Transverse colon (tissue), 4 donors: Measurements from ENCODE around the gene DSCAM. TPM values are rescaled to one million over a fixed set of nuclear protein-coding genes. Genes with fewer than 3 reads are reported as not detected.

Experiments used
- DNase-seq: peaks from one replicate; pipeline ENCODE4 v3.0.0-alpha.2; 2019
- H3K27ac ChIP-seq, 4 donors: fragments of 200-600 bp; sonication (generic); 2 replicates each; pipeline ENCODE4 v1.5.1; 2016 to 2018; ENCODE audit warnings: inconsistent platforms in 4 of 4
- H3K27me3 ChIP-seq: fragments of 200-600 bp; sonication (generic); 2 replicates; pipeline ENCODE4 v1.5.1; 2017; ENCODE audit warnings: inconsistent platforms
- H3K36me3 ChIP-seq, 4 donors: fragments of 200-600 bp; sonication (generic); 2 replicates each; pipeline ENCODE4 v1.5.1; 2017 to 2019; ENCODE audit warnings: inconsistent platforms in 4 of 4
- H3K4me1 ChIP-seq, 4 donors: fragments of 200-600 bp; sonication (generic); 2 replicates each; pipeline ENCODE4 v1.5.1; 2017 to 2020; ENCODE audit warnings: inconsistent platforms in 4 of 4
- H3K4me3 ChIP-seq, 4 donors: fragments of 200-600 bp; sonication (generic); 1 replicate in 1 of 4; 2 replicates in 3 of 4; pipeline versions ENCODE4 v1.5.1 to v1.6.1; 2017 to 2019; ENCODE audit warnings: inconsistent platforms in 4 of 4
- H3K9me3 ChIP-seq, 2 donors: fragments of 200-600 bp; sonication (generic); 2 replicates each; pipeline ENCODE4 v1.5.1; 2017 to 2019; ENCODE audit warnings: inconsistent platforms in 2 of 2
- CTCF ChIP-seq, 5 experiments: fragments of 200-600 bp in 3 of 5; fragments of 450-650 bp in 2 of 5; sonication (generic) in 3 of 5; IDR thresholded peaks; 1 replicate in 2 of 5; 2 replicates in 3 of 5; pipeline ENCODE4 v1.5.1; 2016 to 2017; ENCODE audit warnings: antibody characterized with exemption in 5 of 5, inconsistent platforms in 3 of 5, mild to moderate bottlenecking in 2 of 5, moderate library complexity in 1 of 5
- EP300 ChIP-seq: sonication (generic); formaldehyde crosslinking; IDR thresholded peaks from one replicate; pipeline ENCODE4 v1.6.1; 2017; ENCODE audit warnings: antibody characterized with exemption, low read depth
- POLR2A ChIP-seq: fragments of 450-650 bp; IDR thresholded peaks from one replicate; pipeline ENCODE4 v1.6.1; 2016; ENCODE audit warnings: antibody characterized with exemption, mild to moderate bottlenecking, moderate library complexity
- POLR2AphosphoS5 ChIP-seq, 3 donors: sonication (generic); formaldehyde crosslinking; IDR thresholded peaks; one replicate each; pipeline ENCODE4 v1.6.1; 2016; ENCODE audit warnings: antibody characterized with exemption in 3 of 3
- WGBS, 2 donors: methylation state at CpG; one replicate each; pipeline ENCODE4 v1.1.5; 2018; ENCODE audit warnings: low coverage in 1 of 2; 5-methylcytosine and 5-hydroxymethylcytosine counted together
- in situ Hi-C, 4 donors: fragments of 200-750 bp; cut with MboI; loops; one replicate each; pipeline versions ENCODE4 v1.15.0 to v1.15.1; 2017; ENCODE audit warnings: low sequenced_read_pairs in 3 of 4, low pct_ligation_motif_present in 1 of 4, low pct_unique_long_range_greater_than_20kb in 1 of 4
- intact Hi-C: fragments of 100-400 bp; cut with DNase I; formaldehyde crosslinking; loops from one replicate; pipeline ENCODE4 v1.15.1; 2023; ENCODE audit warnings: low total_unique reads
- total RNA-seq, 4 donors: library from RNA; depleted of rRNA; stranded (reverse); fragments of >200 nt; gene quantifications; one replicate each; pipeline ENCODE4 v1.1.0, GENCODE V29; 2016

Gene DSCAM
- total RNA-seq, 4 donors from 2014 or later: 0.16 TPM; not detected in 3

- in situ Hi-C loops: no loop called here
- no peaks in the 10 kb centered on the region for H3K4me1 ChIP-seq
- no peaks in the 10 kb centered on the region for H3K36me3 ChIP-seq
- intact Hi-C loops: no loop called here
- DNase-seq: no peak
- H3K4me3 ChIP-seq: no peak overlapping the region
- TF ChIP-seq POLR2AphosphoS5 (IDR thresholded peaks at IDR 0.05): no peak
- TF ChIP-seq EP300: no peak
- no peak for TF ChIP-seq POLR2A
- no peak for TF ChIP-seq CTCF (IDR thresholded peaks at IDR 0.05)
- no peak overlapping the region for H3K27ac ChIP-seq
- no peaks in the 10 kb centered on the region for H3K9me3 ChIP-seq
- no peaks in the 10 kb centered on the region for H3K27me3 ChIP-seq
These were observed 547.5 kb downstream of the DSCAM start for GRCh38 chr21:40299451-40299850.

- Histone ChIP-seq H3K9me3 (no peaks in the 10 kb centered on the region), H3K27ac (no peak overlapping the region), H3K4me3 (no peak overlapping the region), H3K36me3 (no peaks in the 10 kb centered on the region), H3K27me3 (no peaks in the 10 kb centered on the region), H3K4me1 (no peaks in the 10 kb centered on the region)
- intact Hi-C loops (no loop called here), in situ Hi-C loops (no loop called here)
- WGBS, 2 donors: 64 to 67% methylated on average over 2 of the region's 2 CpGs
- TF ChIP-seq EP300: no peak
- TF ChIP-seq POLR2A: no peak
- TF ChIP-seq CTCF (IDR thresholded peaks at IDR 0.05): no peak
- no peak for TF ChIP-seq POLR2AphosphoS5 (IDR thresholded peaks at IDR 0.05)
- DNase-seq: no peak
These were observed 552.6 kb downstream of the DSCAM start for GRCh38 chr21:40294345-40294744.

- TF ChIP-seq EP300: no peak
- TF ChIP-seq POLR2AphosphoS5 (IDR thresholded peaks at IDR 0.05): no peak
- no peak for TF ChIP-seq CTCF (IDR thresholded peaks at IDR 0.05)
- Histone ChIP-seq H3K4me1 (no peaks in the 10 kb centered on the region), H3K36me3 (no peaks in the 10 kb centered on the region), H3K27me3 (no peaks in the 10 kb centered on the region), H3K27ac (no peak overlapping the region), H3K9me3 (no peaks in the 10 kb centered on the region), H3K4me3 (no peak overlapping the region)
- intact Hi-C loops: no loop called here
- no peak for DNase-seq
- in situ Hi-C loops: no loop called here
- 52 to 71% methylated on average over 2 to 7 of the region's 7 CpGs for WGBS, 2 donors
These were observed 555.4 kb downstream of the DSCAM start for GRCh38 chr21:40291560-40291959.

DNA sequence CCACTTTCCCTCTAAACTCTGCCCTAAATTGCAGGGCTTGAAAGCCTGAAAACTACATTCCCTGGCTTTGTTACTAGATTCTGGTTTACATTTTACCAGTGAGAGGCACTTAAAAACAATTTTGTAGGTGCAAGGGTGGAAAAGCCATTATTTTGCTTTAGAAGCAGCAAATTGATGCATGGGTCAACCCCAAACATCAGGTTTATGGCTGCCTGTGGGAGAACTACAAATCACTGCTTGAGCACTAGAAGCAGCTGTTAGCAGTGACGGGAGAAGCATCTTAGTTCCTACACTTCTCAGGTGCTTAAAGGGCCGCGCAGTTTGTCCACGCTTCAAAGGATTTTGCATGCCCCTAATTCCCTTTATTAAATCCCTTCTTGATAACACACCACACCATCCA is 562.5 kb downstream of the DSCAM start:
- intact Hi-C loops: no loop called here
- TF ChIP-seq POLR2A: no peak
- no peak for TF ChIP-seq EP300
- TF ChIP-seq POLR2AphosphoS5 (IDR thresholded peaks at IDR 0.05): no peak
- TF ChIP-seq CTCF (IDR thresholded peaks at IDR 0.05): no peak
- Histone ChIP-seq H3K4me3 (no peak overlapping the region), H3K27ac (no peak overlapping the region), H3K9me3 (no peaks in the 10 kb centered on the region), H3K27me3 (no peaks in the 10 kb centered on the region), H3K4me1 (no peaks in the 10 kb centered on the region), H3K36me3 (no peaks in the 10 kb centered on the region)
- no peak for DNase-seq
- WGBS, 2 donors: 74% methylated on average over 4 of the region's 4 CpGs; no CpG with 5 or more reads in 1 of the 2 donors
- in situ Hi-C loops: no loop called here
